Breast epithelium (tissue), 4 donors: ENCODE measurements around the gene ST6GALNAC1. TPM values are rescaled to one million over a fixed set of nuclear protein-coding genes. Genes with fewer than 3 reads are reported as not detected.

Experiments used
- DNase-seq, 2 donors: peaks; one replicate each; pipeline ENCODE4 v3.0.0-alpha.2; 2019; ENCODE audit warnings: low spot score in 2 of 2
- H3K27ac ChIP-seq, 2 donors: fragments of 200-600 bp; sonication (generic) in 1 of 2; one replicate each; pipeline ENCODE4 v1.5.1; 2016 to 2019; ENCODE audit warnings: mild to moderate bottlenecking in 1 of 2
- H3K27me3 ChIP-seq, 2 donors: fragments of 200-600 bp; sonication (generic) in 1 of 2; one replicate each; pipeline versions ENCODE4 v1.5.1 to v1.6.0; 2017 to 2019; ENCODE audit warnings: control low read depth in 1 of 2, mild to moderate bottlenecking in 1 of 2
- H3K36me3 ChIP-seq: fragments of 200-600 bp; one replicate; pipeline ENCODE4 v1.5.1; 2019
- H3K4me1 ChIP-seq, 2 donors: fragments of 200-600 bp; sonication (generic); one replicate each; pipeline ENCODE4 v1.5.1; 2016 to 2019; ENCODE audit warnings: control low read depth in 1 of 2
- H3K4me3 ChIP-seq, 3 donors: fragments of 200-600 bp; sonication (generic); 1 replicate in 2 of 3; 2 replicates in 1 of 3; pipeline ENCODE4 v1.5.1; 2016 to 2019; ENCODE audit warnings: mild to moderate bottlenecking in 3 of 3, moderate library complexity in 2 of 3
- H3K9me3 ChIP-seq, 2 donors: fragments of 200-600 bp; sonication (generic) in 1 of 2; one replicate each; pipeline ENCODE4 v1.5.1; 2016 to 2019; ENCODE audit warnings: control low read depth in 1 of 2
- CTCF ChIP-seq, 3 donors: fragments of 450-650 bp; IDR thresholded peaks; one replicate each; pipeline ENCODE4 v1.5.1; 2016 to 2017; ENCODE audit warnings: antibody characterized with exemption in 3 of 3, mild to moderate bottlenecking in 3 of 3, moderate library complexity in 3 of 3
- POLR2A ChIP-seq: fragments of 450-650 bp; IDR thresholded peaks from one replicate; pipeline ENCODE4 v1.6.1; 2016; ENCODE audit warnings: antibody characterized with exemption, mild to moderate bottlenecking, moderate library complexity
- POLR2AphosphoS5 ChIP-seq, 3 donors: sonication (generic); formaldehyde crosslinking; IDR thresholded peaks; one replicate each; pipeline ENCODE4 v1.6.1; 2017; ENCODE audit warnings: antibody characterized with exemption in 3 of 3
- intact Hi-C: fragments of 100-400 bp; cut with DNase I; formaldehyde crosslinking; loops from one replicate; pipeline ENCODE4 v1.15.1; 2023; ENCODE audit warnings: low total_unique reads
- total RNA-seq, 3 donors: library from RNA; depleted of rRNA; stranded (reverse); fragments of >200 nt; gene quantifications; one replicate each; pipeline ENCODE4 v1.1.0, GENCODE V29; 2016

The ST6GALNAC1 gene, protein sequence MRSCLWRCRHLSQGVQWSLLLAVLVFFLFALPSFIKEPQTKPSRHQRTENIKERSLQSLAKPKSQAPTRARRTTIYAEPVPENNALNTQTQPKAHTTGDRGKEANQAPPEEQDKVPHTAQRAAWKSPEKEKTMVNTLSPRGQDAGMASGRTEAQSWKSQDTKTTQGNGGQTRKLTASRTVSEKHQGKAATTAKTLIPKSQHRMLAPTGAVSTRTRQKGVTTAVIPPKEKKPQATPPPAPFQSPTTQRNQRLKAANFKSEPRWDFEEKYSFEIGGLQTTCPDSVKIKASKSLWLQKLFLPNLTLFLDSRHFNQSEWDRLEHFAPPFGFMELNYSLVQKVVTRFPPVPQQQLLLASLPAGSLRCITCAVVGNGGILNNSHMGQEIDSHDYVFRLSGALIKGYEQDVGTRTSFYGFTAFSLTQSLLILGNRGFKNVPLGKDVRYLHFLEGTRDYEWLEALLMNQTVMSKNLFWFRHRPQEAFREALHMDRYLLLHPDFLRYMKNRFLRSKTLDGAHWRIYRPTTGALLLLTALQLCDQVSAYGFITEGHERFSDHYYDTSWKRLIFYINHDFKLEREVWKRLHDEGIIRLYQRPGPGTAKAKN
- total RNA-seq: 1 to 10 TPM; 1.3 to 1.6 (median 1.3) TPM

DNA sequence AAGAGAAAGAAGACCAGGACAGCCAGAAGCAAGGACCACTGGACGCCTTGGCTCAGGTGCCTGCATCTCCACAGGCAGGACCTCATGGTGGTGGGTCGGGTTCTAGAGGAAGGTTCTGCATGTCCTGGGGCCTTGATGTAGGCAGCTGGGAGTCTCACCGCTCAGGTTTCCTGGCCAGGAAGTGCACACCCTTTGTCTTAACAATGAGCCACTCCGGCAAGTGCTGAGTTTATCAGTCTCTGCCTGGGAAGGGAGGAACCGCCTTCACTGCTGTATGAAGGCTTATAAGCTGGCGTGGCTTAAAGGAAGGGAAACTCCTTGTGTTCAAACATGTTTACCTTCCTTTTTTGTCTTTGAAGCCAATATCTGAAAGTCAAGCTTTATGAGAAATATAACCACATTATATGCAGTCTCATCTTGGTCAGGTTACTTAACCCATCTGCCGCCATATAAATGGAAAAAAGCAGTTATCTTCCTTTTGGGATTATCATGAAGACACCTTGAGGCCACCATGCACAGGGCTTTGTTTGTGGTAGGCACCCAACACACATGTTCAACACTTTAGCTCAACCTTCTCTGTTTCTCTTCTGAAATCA is at the start of gene ST6GALNAC1:
Gene ST6GALNAC1 (minus strand): TSS at position 205 of the 596 bp plus-strand sequence. CDS start 119 bp downstream, at position 86.
- no peak for DNase-seq
- no peaks in the 10 kb centered on the region for H3K27me3 ChIP-seq
- no peak within 1 kb of the TSS for H3K4me3 ChIP-seq
- H3K4me1 ChIP-seq: no peaks in the 10 kb centered on the region
- peak within 1 kb of the TSS in 1 of 2 donors; percentile 33 for H3K27ac ChIP-seq
- no peak for TF ChIP-seq CTCF (IDR thresholded peaks at IDR 0.05)
- no peak for TF ChIP-seq POLR2A
- no peak for TF ChIP-seq POLR2AphosphoS5 (IDR thresholded peaks at IDR 0.05)
- intact Hi-C loops: no loop called here
- H3K9me3 ChIP-seq: no peaks in the 10 kb centered on the region
- H3K36me3 ChIP-seq: no peaks in the 10 kb centered on the region

DNA sequence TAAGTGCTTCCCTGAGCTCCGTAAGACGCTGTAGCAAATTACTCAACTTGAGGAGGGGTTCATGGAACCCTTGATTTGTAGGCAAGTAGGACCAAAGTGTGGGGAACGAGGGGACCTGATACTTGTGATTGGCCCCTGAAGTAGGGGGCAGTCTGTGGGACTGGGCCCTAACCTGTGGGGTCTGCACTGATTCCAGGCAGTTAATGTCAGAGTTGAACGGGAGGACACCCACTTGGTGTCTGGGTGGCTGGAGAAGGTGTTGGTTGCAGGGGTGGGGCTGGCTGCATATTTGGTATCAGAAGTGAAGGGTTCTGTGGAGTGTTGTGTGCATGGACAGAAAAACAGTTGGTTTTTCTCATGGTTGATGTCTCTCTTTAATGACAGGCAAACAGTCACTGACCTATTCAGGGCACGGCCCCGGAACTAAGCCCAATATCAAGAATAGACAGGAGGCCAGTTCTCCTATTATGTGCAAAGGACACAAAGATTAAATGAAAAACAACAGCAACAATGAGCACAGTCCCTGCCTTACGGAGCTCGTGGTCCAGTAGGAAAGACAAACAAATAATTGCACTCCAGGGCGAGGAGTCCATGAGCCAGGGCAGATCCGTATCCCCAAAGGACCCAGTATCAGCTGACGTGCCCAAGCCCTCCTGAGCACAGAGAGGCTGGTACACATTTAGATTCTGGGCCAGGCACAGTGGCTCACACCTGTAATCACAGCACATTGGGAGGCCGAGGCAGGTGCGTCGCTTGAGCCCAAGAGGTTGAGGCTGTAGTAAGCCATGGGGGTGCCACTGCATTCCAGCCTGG is 48.0 kb upstream of the ST6GALNAC1 start:
- H3K4me3 ChIP-seq: no peak overlapping the region
- no peak for TF ChIP-seq POLR2A
- TF ChIP-seq CTCF (IDR thresholded peaks at IDR 0.05): no peak
- no peak for TF ChIP-seq POLR2AphosphoS5 (IDR thresholded peaks at IDR 0.05)
- peaks cover 0 to 4% of the 10 kb centered on the region in 2 donors for H3K4me1 ChIP-seq
- H3K27ac ChIP-seq: no peak overlapping the region
- no peaks in the 10 kb centered on the region for H3K27me3 ChIP-seq
- no peaks in the 10 kb centered on the region for H3K9me3 ChIP-seq
- no peak for DNase-seq
- no peaks in the 10 kb centered on the region for H3K36me3 ChIP-seq
- intact Hi-C loops: loop anchor here (5.0 to 10.0 kb wide), 2 partner anchors 157 to 316 kb away; partner anchors contain the start of gene CYGB

GRCh38 chr17:76690596-76691280 is 47.2 kb upstream of the ST6GALNAC1 start:
- Histone ChIP-seq H3K27ac (no peak overlapping the region), H3K4me1 (peaks cover 0 to 4% of the 10 kb centered on the region in 2 donors)

GRCh38 chr17:76689859-76690258 is 46.3 kb upstream of the ST6GALNAC1 start:
- DNase-seq: no peak
- intact Hi-C loops: loop anchor here (5.0 to 10.0 kb wide), 2 partner anchors 155 to 317 kb away; partner anchors contain the start of gene CYGB
- TF ChIP-seq POLR2AphosphoS5 (IDR thresholded peaks at IDR 0.05) (no peak), POLR2A (no peak), CTCF (IDR thresholded peaks at IDR 0.05) (no peak)
- H3K27me3 ChIP-seq: no peaks in the 10 kb centered on the region
- H3K27ac ChIP-seq: no peak overlapping the region
- H3K9me3 ChIP-seq: no peaks in the 10 kb centered on the region
- peaks cover 0 to 4% of the 10 kb centered on the region in 2 donors for H3K4me1 ChIP-seq
- H3K36me3 ChIP-seq: no peaks in the 10 kb centered on the region
- no peak overlapping the region for H3K4me3 ChIP-seq

More at GRCh38 chr17:76690596-76691280, 47.2 kb upstream of the ST6GALNAC1 start:
- no peak overlapping the region for H3K4me3 ChIP-seq
- TF ChIP-seq POLR2AphosphoS5 (IDR thresholded peaks at IDR 0.05) (no peak), CTCF (IDR thresholded peaks at IDR 0.05) (no peak), POLR2A (no peak)
- no peaks in the 10 kb centered on the region for H3K9me3 ChIP-seq
- DNase-seq: no peak
- H3K36me3 ChIP-seq: no peaks in the 10 kb centered on the region
- H3K27me3 ChIP-seq: no peaks in the 10 kb centered on the region
- intact Hi-C loops: loop anchor here (5.0 to 10.0 kb wide), 2 partner anchors 156 to 317 kb away; partner anchors contain the start of gene CYGB
